NCI-H460 (cell line): ENCODE results near the gene ASTL. TPM values are rescaled to one million over a fixed set of nuclear protein-coding genes. Genes with fewer than 3 reads are reported as not detected.

Experiments
- DNase-seq: peaks from one replicate; pipeline ENCODE4 v3.0.0-alpha.2; 2016; ENCODE audit warnings: low read depth; ENCODE audit errors: extremely low read depth
- total RNA-seq: library from RNA; depleted of rRNA; stranded (reverse); fragments of >200 nt; shearing (Covaris generic); gene quantifications from 2 replicates; pipeline ENCODE4 v1.2.3, GENCODE V29; 2014

ASTL gene
- total RNA-seq, 1 experiment from 2014 or later = not detected

GRCh38 chr2:96131813-96132745 lies 6.2 kb downstream of the ASTL start:
- no peak for DNase-seq

- DNase-seq = no peak
Measured at GRCh38 chr2:96131152-96131812, 7.0 kb downstream of the ASTL start.

DNA sequence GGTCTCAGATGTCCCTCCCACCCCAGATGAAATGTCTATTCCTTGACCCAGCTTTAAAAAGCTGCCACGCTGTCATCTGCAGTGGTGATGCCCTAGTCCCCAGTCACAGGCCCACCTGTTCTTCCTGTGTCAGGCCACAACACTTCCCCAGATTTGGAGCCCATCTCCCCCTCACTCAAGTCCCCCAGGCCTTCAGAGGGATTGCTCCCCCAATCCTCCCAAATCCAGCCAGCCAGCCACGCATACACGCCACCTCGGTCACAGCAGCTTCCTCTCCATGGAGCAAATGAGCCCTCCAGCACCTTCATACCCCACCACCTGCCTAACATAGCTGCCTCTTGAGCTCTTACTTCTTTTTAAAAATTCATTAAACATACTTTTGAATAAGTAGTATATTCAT lies 7.8 kb downstream of the ASTL start:
- no peak for DNase-seq

DNA sequence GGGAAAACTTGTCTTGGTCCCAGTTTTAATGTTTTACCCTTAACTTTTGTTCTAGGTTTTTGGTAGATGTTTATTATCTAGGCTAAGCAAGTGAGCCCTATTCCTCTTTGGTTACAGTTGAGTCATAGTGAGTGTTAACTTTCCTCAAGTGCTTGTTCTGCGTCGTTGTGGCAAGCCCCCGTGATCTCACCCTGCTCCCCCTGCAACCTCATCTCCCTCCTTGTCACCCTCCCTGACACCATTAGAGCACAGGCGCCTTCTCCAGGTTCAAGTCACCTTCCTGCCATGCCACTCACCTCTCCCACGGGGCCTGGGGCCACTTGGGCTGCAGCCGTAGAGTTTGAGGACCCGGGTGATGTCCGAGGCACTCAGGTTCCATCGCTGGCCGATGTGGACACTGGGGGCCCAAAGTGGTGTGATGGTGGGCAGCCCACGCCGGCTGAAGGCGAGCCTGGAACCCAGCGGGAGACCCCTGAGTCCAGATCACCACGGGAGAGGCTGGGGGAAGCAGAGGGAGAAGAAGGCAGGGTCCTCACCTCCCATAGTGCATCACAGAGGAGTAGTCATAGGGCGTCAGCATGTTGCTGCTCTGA lies 8.7 kb downstream of the ASTL start:
- no peak for DNase-seq

DNA sequence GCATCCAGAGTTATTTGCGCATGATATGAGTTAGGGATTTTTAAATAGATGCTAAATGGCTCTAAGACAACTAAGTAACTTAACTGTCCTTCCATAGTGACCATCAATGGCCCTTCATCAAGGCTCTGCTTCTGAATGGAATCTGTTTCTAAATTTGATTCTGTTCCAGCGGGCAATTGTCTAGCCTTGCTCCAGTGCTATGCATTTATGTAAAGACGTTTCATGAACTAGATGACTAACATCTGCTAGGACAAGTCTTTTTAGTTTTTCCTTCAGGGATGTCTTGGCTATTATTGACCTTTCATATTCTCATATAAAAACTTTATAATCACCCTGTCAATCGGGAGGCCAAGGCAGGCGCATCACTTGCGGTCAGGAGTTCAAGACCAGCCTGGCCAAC lies 9.8 kb downstream of the ASTL start:
- DNase-seq = no peak

- no peak for DNase-seq
Measured at GRCh38 chr2:96124406-96125265, 13.7 kb downstream of the ASTL start.

DNA sequence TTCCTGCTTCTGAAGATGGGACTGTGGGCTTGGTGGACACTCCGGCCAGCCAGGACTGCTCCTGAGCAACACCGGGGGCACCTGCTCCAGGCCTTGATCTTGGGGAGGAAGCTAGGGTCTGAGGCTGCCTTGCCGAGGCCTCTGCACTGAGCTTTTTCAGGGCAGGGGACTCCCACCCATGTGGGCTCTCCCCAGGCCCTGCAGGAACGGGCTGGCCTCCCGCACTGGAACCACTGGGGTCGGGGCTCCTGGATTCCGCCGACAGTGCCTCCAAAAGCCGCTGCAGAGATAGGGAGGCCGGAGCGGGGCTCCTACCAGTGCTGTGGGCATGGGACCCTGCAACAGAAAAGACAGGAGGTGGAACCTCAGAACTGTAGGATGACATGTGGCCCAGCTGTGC lies 14.4 kb downstream of the ASTL start:
- no peak for DNase-seq

DNA sequence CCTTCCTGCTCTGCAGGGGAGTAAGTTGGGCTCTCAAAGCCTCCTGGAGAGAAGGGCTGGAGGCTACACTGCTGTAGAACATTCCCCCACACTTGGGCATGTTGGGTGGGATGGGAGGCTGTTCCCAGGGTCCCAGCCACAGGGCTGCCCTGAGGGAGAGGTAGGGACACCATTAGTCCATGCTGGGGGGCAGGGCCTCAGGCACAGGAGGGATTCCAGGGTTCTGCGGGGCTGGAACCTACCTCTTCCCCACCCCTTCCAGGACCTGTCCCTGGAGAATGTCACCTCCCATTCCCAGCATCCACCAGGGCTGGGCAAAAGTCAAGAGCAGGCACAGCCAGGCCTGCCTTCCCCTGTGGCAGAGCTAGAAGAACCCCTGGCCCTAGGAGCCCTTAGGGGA lies 15.0 kb downstream of the ASTL start:
- no peak for DNase-seq

DNA sequence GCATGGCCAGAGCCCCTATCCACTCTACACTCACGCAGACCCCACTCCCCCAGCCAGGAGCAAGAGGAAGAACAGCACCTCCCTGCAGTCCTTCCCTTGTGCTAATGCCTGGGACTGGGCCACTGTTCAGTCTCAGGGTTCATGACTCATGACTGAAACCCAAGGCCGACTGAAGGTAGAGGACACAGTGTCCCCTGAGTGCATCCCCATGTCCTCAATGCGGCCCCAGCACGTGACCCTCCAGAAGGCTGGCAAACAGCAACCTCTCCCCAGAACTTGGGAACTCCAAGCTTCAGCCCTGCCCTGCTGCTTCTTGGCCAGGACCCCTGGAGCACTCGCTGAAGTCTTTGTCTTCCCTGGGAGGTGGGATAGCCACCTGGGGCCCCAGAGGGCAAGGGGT lies 15.9 kb downstream of the ASTL start:
- no peak for DNase-seq

- DNase-seq = no peak
Measured at GRCh38 chr2:96121414-96121813, 16.9 kb downstream of the ASTL start.

GRCh38 chr2:96120991-96121390 lies 17.3 kb downstream of the ASTL start:
- no peak for DNase-seq

DNA sequence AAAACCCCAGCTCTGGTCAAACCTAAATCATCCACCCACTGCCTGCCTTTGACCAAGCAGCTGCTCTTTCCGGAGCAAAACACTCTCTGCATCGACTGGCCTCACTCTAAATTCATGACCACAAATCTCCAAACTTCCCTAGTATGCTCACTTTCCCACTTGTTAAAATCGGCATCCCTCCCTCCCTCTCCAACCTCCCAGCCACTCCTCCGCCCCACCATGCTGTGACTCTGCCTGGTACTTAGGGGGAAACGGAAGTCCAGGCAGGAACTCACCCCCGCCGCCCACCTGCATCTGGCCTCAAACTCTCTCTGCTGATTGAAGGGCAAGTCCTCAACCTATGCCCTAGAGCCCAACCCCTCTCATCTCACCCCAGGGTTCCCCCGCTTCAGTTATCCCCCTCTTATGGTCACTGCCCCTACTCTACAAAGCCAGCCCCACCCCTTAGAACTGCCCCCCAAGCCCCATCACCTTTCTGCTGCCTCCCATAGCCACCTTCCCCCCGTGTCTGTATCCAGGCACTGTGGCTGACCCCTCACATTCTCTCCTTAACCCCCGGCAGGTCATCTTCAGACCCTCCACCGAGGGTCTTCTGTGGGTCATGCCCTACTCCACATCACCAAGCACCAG lies 18.1 kb downstream of the ASTL start:
- no peak for DNase-seq

- DNase-seq = no peak
Measured at GRCh38 chr2:96119389-96119751, 18.9 kb downstream of the ASTL start.

GRCh38 chr2:96118698-96119388 lies 19.5 kb downstream of the ASTL start:
- DNase-seq = no peak

DNA sequence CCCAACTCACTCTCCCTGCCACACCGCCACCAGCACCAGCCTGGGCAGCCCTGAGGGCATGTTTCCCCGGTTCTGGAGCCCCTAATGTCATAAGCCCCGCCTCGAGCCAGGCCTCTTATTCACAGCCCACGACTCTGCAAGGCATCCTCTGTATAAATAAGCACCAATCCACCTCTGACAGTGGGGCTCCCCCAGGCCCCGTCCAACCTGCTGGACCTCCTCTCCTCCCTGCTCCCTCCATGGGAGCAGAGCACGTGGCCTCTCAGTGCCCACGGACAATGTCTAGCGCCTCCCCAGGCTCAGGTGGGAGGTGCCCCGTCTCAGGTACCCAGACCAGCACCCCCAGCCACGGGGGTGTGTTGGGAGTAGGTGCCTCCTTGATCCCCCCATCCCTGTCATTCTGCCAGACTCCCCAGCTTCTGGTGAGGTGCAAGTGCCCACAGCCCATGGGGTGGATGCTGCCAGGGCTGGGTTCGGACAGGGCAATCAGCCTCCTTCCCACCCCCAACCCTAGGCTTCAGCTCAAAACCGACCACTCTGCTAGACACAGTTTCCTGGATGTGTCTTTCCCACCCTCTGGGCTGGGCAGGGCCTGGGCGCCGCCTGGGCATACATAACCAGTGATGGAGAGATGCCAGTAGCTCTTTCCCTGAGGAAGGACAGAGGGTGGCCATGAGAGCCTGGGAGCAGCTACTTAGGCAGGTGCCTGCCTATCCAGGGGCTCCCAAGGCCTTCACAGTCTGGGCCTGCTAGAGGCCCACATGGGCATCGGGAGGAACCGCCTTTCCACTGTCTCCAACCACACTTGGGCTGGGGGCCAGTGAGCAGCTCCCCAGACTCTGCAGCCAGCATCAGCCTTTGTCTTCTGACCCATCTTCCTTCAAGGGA lies 20.4 kb downstream of the ASTL start:
- DNase-seq = no peak

DNA sequence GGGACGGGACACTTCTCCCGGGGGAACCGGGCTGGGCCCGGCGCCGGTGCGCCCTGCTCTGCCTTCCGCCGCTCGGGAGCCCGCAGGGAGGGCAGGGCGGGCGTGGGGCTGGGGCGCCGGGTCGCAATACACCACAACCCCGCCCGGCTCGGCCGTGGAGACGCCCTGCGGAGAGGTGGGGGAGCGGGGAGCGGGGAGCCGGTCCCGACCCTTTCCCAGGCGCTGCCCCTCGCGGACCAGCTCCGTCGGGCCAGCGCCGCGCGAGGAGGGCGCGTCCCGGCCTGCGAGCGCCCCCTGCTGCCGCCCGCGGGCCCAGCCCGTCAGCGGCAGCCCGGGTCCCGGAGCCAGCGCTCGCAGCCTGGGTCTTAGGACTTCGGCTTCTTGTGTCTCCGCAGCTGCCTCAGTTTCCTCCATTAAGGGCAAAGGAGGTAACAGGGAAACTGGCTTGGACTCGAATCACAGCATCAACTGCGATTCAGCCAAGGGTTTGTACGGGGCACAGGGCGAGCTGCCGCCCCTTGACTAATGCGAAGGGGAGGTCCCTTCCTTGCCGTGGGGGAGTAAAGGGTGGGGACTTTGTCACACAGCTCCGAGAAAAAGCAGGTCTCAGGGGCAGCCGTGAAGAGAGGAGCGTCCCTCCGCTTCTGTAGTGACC lies 21.3 kb downstream of the ASTL start:
- peak; percentile 25 for DNase-seq

GRCh38 chr2:96116424-96116878 lies 21.9 kb downstream of the ASTL start, which contains the start of gene ADRA2B:
Gene ADRA2B, minus strand, starts transcription at chr2:96116571. Its CDS starts 422 bp downstream, at chr2:96116149.
- peak; percentile 16 for DNase-seq
